ENCODE measurements around the gene ATP6V1B1.
"Not testable (repeated sequence)": the region's sequence is repeated elsewhere in the genome, so short reads cannot be mapped to it uniquely, and the experiment has no call there.

Gene ATP6V1B1

DNA sequence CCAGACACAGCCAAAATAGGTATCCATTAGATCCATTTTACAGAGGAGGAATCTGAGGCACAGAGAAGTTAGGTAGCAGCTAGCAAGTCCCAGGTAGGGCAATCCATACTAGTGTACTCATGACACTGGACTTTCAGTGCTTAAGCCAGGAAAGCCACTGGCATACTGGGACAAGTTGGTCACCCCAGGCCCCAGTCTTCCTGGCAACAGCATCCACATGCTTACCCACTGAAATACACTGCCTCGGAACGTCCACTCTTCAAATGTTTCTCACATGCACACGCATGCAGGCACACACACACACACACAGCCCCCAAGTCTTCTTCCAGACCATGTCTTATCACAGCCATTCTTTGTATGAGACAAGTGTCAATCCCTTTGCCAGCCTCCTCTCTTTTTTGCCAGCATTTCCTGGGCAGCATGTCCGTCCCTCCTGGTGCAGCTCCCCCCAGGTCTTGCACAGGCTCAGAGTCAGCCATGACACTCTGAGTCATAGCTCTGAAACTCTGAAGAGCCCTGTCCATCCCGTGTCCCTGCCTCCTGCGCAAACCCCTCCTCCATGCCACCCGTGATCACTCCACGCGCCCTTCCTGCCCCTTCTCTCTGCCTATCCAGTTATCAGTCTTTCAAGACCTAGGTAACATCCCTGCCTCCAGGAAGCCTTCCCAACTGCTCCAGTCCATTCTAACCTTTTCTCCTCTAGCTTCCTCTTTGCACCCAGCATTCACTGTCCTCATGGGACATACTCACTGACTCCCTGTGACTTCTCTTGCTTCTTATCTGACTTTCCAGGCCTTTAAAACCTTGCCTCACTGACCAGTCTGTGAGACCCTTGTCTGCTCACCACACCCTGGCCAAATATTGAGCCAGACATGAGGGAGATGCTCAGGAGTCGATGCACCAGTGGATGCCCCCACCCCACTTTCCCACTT is 69.8 kb downstream of the ATP6V1B1 start:
- DNase-seq (ENCODE audit: low read depth, low spot score), result no peak

DNA sequence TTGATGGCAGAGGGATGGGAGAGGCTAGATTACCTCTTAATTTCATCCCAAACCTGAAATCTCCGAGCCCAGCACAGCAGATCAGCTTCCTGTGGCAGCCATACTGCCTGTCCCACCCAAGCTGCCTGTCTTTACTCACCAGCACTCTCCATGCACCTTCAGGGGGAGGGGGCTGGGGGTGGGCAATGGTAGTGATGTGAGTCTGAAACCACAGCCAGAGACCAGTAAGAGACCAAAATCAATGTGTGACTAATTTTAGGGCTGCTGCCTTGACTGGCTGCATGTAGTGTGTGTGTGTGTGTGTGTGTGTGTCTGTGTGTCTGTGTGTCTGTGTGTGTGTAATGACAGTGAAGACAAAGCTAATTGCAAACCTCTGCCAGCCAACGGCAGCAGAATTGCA is 70.6 kb downstream of the ATP6V1B1 start:
- no peak for DNase-seq (ENCODE audit: low read depth, low spot score)

GRCh38 chr2:71006955-71007799 is 71.5 kb downstream of the ATP6V1B1 start:
- no peak for DNase-seq (ENCODE audit: low read depth, low spot score)

GRCh38 chr2:71008342-71008741 is 72.6 kb downstream of the ATP6V1B1 start:
- DNase-seq (ENCODE audit: low read depth, low spot score), result no peak

DNA sequence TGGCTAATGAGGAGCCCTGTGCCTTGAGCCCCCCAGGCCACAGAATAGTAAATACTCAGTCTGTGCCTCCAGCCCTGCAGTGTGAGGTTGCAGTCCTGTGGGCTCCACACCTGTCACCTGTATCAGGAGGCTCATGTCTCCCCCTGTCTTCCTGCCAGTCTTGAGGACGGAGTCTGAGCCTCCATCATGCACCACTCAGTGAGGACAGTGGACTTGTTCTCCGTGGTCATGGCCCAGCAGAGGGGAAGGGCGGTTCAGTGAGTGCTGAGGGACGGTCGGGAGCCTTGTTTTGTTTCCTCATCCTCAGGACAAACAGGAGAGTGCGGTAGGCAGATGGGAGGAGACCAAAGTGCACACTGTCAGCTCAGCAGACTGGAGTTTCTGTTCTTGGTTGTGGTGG is 76.1 kb downstream of the ATP6V1B1 start:
- not testable (repeated sequence) for DNase-seq (ENCODE audit: low read depth, low spot score)

Data from activated naive CD8-positive, alpha-beta T cell treated with anti-CD3 and anti-CD28 coated beads, Interleukin-2, amount 50 U/mL, for 16 hours (primary cell).